BJ (cell line): ENCODE measurements around the gene PARD3B. TPM values are rescaled to one million over a fixed set of nuclear protein-coding genes. Genes with fewer than 3 reads are reported as not detected.

Experiments used
- CTCF ChIA-PET: fragments of 350-600 bp; formaldehyde crosslinking; extraction: SDS; loops from one replicate; lab custom pipeline; 2021; ENCODE audit warnings: antibody characterized with exemption, inconsistent platforms; lab: Yijun Ruan, JAX
- POLR2A ChIA-PET: fragments of 300-600 bp; sonication (Branson Sonifier 250); formaldehyde crosslinking; extraction: SDS; loops from one replicate; lab custom pipeline; 2021; ENCODE audit warnings: antibody characterized with exemption; lab: Charles Lee
- DNase-seq: peaks from one replicate; pipeline ENCODE4 v3.0.0-alpha.2; 2011; ENCODE audit warnings: low read depth
- H3K27me3 ChIP-seq: 2 replicates; pipeline ENCODE4 v1.6.0; 2011; ENCODE audit warnings: low read length; ENCODE audit not compliant: control insufficient read depth, insufficient read depth
- H3K36me3 ChIP-seq: 2 replicates; pipeline ENCODE4 v1.5.1; 2011; ENCODE audit warnings: low read length; ENCODE audit not compliant: control insufficient read depth, insufficient read depth
- H3K4me3 ChIP-seq: 2 replicates; pipeline ENCODE4 v1.5.1; 2011; ENCODE audit warnings: low read depth, mild to moderate bottlenecking, control low read depth, low read length
- CTCF ChIP-seq: IDR thresholded peaks from 2 replicates; pipeline ENCODE4 v1.5.1; 2011; ENCODE audit warnings: low read depth, mild to moderate bottlenecking, control low read depth, inconsistent platforms, low read length, moderate library complexity; ENCODE audit not compliant: insufficient read depth
- polyA plus RNA-seq: library from polyadenylated mRNA; depleted of rRNA; stranded (reverse); fragments of >200 nt; gene quantifications from 2 replicates; pipeline ENCODE4 v1.2.3, GENCODE V29; 2011

PARD3B gene
- polyA plus RNA-seq, 1 experiment: 7.1 TPM

GRCh38 chr2:205555566-205556230 lies 1010.4 kb downstream of the PARD3B start:
- no peak for TF ChIP-seq CTCF
- ChIA-PET CTCF (no interaction called here), POLR2A (no interaction called here)
- Histone ChIP-seq H3K27me3 (no peaks in the 10 kb centered on the region), H3K4me3 (no peak overlapping the region), H3K36me3 (no peaks in the 10 kb centered on the region)
- DNase-seq: no peak

- no peaks in the 10 kb centered on the region for H3K36me3 ChIP-seq
- TF ChIP-seq CTCF: no peak
- CTCF ChIA-PET: no interaction called here
- no peak for DNase-seq
- H3K27me3 ChIP-seq: no peaks in the 10 kb centered on the region
- POLR2A ChIA-PET: no interaction called here
- H3K4me3 ChIP-seq: no peak overlapping the region
Observed at GRCh38 chr2:205556357-205556756, 1011.1 kb downstream of the PARD3B start.

- no peak for DNase-seq
- ChIA-PET POLR2A (no interaction called here), CTCF (no interaction called here)
- Histone ChIP-seq H3K27me3 (no peaks in the 10 kb centered on the region), H3K36me3 (no peaks in the 10 kb centered on the region), H3K4me3 (no peak overlapping the region)
- TF ChIP-seq CTCF: no peak
Observed at GRCh38 chr2:205556841-205557539, 1011.7 kb downstream of the PARD3B start.

- no peak for TF ChIP-seq CTCF
- CTCF ChIA-PET: no interaction called here
- no peak for DNase-seq
- POLR2A ChIA-PET: no interaction called here
- Histone ChIP-seq H3K27me3 (no peaks in the 10 kb centered on the region), H3K36me3 (no peaks in the 10 kb centered on the region), H3K4me3 (no peak overlapping the region)
Observed at GRCh38 chr2:205557873-205558272, 1012.6 kb downstream of the PARD3B start.

- ChIA-PET POLR2A (no interaction called here), CTCF (interaction anchor here (0.6 kb wide), 1 partner anchor 210 kb away, joined by 3 read pairs; no protein-coding TSS in a partner anchor)
- no peak for DNase-seq
- no peak for TF ChIP-seq CTCF
- Histone ChIP-seq H3K27me3 (no peaks in the 10 kb centered on the region), H3K36me3 (no peaks in the 10 kb centered on the region), H3K4me3 (no peak overlapping the region)
Observed at GRCh38 chr2:205561441-205561840, 1016.2 kb downstream of the PARD3B start.
